Stimulated activated CD8-positive, alpha-beta memory T cell treated with anti-CD3 and anti-CD28 coated beads, Interleukin-7, amount 100 ng/mL, for 24 hours (primary cell): ENCODE measurements around the gene PYURF.
A peak's percentile ranks its signal among the peaks of the same experiment; 100 is the strongest.

Source experiments
- DNase-seq: peaks from one replicate; pipeline ENCODE4 v3.0.0-alpha.2; 2020; ENCODE audit warnings: low read depth

Gene PYURF, protein sequence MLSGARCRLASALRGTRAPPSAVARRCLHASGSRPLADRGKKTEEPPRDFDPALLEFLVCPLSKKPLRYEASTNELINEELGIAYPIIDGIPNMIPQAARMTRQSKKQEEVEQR

GRCh38 chr4:88523325-88524129, at the start of gene PYURF:
TSS of gene PYURF (minus strand) at chr4:88523776. CDS start at chr4:88523700, 76 bp downstream.
- DNase-seq = peak; percentile 65

DNA sequence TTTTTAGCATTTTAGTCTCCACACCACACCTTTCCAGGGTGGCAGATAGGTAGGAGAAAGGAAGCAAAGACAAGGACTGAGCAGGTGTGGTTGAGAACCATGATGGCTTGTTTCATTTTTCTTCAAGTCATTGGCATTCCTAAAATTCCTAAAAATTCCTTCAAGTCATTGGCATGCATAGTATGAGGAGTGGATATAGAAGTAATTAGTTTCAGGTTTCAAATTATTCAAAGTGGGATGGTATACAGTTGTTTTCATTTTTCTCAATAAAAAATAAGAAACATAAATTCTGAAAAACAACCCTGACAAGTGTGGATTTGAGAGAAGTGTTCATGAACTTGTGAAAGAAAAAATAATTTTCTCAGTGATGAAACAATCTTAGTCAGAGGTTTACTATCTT, 46.4 kb upstream of the PYURF start:
- DNase-seq = no peak

- no peak for DNase-seq
Measured at GRCh38 chr4:88567591-88567990, 44.0 kb upstream of the PYURF start.

DNA sequence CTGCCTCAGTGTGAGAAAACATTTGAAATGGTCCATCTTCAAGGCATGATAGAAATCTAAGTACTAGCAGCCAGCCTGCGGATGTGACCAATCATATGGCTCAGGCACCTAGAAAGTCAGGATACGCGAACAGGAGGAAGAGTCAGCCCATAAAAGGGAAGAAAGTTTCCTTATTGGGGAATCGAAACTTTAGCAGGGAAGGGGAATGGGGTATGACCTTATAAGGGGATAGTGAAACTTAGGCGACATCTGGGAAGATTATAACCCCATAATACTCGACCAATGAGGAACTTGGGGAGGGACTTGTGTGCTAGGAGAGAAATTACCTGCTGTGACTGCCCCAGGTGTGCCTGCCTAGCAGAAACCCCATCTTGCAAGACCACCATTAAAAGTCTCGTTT, 26.2 kb upstream of the PYURF start:
- no peak for DNase-seq

DNA sequence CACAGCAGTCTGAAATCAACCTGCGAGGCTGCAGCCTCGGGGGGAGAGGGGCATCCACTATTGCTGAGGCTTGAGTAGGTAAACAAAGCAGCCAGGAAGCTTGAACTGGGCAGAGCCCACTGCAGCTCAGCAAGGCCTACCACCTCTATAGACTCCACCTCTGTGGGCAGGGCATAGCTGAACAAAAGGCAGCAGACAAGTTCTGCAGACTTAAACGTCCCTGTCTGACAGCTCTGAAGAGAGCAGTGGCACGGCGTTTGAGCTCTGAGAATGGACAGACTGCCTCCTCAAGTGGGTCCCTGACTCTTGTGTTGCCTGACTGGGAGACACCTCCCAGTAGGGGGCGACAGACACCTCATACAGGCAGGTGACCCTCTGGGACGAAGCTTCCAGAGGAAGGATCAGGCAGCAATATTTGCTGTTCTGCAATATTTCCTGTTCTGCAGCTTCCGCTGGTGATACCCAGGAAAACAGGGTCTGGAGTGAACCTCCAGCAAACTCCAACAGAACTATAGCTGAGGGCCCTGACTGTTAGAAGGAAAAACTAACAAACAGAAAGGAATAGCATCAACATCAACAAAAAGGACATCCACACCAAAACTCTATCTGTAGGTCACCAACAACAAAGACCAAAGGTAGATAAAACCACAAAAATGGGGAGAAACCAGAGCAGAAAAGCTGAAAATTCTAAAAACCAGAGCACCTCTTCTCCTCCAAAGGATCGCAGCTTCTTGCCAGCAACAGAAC, 15.9 kb upstream of the PYURF start:
- peak; percentile 52 for DNase-seq

- DNase-seq = no peak
Measured at GRCh38 chr4:88537709-88538108, 14.1 kb upstream of the PYURF start.

DNA sequence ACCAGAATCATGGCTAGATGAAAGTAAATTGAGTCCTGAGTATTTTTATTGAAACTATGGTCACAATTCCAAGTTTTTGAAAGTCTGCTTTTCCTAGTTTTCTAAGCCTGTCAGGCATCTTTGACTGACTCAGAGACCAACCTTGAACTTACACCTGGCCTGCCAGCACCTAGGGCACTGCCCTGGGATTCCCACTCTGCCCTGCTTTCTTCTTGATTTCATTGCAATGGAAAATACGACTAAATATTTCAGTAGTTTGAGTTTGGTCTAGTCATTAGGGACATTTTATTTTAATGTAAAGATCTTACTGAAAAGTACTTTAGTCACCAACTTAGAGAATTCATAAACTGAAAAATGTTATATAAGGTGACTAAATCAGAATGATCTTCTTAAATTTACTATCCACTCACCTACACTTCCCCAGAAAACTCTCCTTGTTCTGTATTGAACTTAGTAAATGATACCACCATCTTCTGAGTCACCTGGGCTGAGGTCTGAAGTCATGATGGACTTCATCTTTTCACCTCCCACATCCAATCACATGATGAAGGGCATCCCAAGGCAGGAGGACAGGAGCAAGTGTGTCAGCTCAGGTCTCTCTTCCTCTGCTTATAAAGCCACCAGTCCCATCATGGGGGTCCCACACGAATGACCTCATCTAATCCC, 11.6 kb upstream of the PYURF start:
- no peak for DNase-seq

GRCh38 chr4:88533937-88534750, 10.6 kb upstream of the PYURF start:
- DNase-seq = no peak

DNA sequence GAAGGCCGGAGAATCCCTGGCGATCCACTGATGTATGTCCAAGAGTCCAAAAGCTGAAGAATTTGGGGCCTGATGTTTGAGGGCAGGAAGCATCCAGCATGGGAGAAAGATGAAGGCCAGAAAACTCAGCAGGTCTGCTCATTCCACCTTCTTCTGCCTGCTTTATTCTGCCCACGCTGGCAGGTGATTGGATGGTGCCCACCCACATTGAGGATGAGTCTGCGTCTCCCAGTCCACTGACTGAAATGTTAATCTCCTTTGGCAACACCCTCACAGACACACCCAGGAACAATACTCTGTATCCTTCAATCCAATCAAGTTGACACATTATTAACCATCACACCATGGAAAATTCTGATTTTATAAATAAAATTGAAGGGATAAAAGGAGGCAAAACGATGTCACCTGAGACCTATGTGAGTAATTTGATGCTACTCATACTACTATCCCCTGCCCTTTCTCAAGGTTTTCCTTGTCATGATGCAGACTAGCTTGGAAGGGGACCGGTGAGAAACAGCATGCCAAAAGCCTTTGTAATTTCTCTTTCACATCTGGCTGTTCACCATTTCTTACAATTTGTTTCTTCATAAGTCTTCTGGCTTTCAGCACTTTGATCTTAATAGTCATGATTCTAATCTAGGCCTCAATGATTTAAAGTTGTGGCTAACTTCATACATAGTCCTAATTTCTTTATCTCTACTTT, 9.7 kb upstream of the PYURF start:
- no peak for DNase-seq

GRCh38 chr4:88531549-88531948, 8.0 kb upstream of the PYURF start:
- DNase-seq = no peak

DNA sequence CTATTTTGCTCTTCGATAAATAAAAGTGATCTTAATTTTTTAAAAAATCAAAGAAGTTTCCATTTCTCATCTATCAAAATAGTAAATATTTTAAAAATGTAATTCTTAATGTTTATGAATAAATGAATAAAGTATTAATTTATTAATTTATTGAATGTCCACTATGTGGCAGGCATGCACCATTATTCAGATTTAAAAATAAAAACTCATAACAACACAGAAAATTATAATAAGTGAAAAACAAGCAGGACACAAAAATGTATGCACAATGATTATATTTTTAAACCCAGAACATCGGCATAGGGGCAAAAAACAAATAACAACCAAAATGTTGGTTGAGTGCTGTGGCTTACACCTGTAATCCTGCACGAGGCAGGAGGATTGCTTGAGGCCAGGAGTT, 5.3 kb upstream of the PYURF start:
- no peak for DNase-seq

DNA sequence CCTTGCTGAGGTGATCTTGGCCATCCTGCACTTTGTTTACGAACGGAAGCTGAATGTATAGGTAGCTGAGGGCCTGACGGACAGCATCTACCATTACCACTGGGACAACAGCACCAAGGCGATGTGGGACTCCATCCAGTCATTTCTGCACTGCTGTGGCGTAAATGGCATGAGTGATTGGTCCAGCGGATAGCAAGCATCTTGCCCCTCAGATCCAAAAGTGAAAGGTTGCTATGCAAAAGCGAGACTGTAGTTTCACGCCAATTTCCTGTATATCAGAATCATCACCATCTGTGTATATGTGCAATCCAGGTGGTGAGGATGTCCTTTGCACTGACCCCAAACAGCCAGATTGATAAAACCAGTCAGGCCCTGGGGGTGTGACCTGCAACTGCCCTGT, 4.2 kb upstream of the PYURF start:
- DNase-seq = no peak

GRCh38 chr4:88526221-88526815, 2.7 kb upstream of the PYURF start:
- no peak for DNase-seq

GRCh38 chr4:88524171-88524570, 595 bp upstream of the PYURF start:
- DNase-seq = no peak

GRCh38 chr4:88522702-88523324, 763 bp downstream of the PYURF start:
- no peak for DNase-seq

DNA sequence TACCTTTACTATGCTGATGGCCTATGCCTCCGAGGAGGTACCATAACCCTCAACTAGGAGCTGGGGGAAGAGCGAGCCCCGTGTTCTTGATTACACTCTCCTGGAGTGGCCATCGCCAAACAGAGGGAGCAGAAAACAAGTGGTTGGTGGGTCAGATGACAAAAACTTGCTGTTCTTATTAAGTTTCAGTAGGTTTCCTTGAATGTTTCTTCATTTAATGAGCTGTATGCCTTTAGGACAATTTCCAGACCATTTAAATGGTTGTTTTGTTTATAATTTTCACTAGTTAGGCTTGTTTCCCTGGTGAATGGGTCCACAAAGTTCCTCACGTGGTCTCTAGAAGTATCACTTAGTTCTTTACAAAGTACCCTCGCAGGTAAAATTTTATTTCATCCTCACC, 4.7 kb downstream of the PYURF start:
- DNase-seq = no peak

GRCh38 chr4:88517825-88518224, 5.8 kb downstream of the PYURF start:
- DNase-seq = no peak

DNA sequence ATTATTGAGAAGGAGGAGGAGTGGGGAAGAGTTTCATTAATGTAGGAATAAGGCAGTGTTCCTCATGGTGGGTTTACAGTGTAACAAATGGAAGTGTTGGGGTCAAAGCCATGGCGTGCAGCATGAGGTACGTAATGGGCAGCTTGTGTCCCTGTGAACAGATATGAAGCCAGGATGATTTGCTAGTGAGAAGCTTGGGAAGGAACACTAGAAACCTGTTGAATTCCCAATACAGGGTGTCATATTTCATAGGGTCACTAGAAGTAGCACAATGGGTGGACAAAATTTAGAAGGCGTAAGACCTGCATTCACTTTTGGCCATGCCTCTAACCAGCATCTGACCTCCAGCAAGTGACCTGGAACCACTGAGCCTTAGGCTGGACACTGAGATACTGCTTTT, 6.8 kb downstream of the PYURF start:
- no peak for DNase-seq

GRCh38 chr4:88514557-88515511, 8.7 kb downstream of the PYURF start:
- DNase-seq = no peak
